GM20431 (cell line): Measurements from ENCODE around the gene CFAP221.
"Not testable (repeated sequence)": the region's sequence is repeated elsewhere in the genome, so short reads cannot be mapped to it uniquely, and the experiment has no call there.

Source experiments
- in situ Hi-C: fragments of 300-500 bp; cut with MseI, MboI; formaldehyde crosslinking; loops from one replicate; pipeline ENCODE4 v1.15.0; 2020; ENCODE audit warnings: low sequenced_read_pairs; ENCODE audit not compliant: unreplicated experiment

Gene CFAP221

GRCh38 chr2:119580550-119581072 lies 36.4 kb downstream of the CFAP221 start:
- in situ Hi-C loops = no loop called here

DNA sequence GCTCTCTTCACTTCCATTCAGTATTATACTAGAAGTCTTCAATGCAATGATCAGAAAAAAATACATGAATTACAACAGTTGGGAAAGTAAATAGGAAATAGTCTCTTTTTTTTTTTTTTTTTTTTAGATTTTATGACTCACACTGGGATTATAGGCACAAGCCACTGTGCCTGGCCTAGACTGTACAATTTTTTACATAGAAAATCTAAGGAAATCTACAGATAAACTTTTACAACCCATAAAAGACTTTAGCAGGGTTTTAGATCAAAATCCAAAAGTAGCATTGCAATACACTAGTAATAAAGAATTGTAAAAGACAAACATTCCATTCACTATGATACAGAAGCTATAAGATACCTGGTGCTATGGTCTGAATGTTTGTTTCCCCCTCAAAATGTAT lies 39.0 kb downstream of the CFAP221 start:
- in situ Hi-C loops = no loop called here

DNA sequence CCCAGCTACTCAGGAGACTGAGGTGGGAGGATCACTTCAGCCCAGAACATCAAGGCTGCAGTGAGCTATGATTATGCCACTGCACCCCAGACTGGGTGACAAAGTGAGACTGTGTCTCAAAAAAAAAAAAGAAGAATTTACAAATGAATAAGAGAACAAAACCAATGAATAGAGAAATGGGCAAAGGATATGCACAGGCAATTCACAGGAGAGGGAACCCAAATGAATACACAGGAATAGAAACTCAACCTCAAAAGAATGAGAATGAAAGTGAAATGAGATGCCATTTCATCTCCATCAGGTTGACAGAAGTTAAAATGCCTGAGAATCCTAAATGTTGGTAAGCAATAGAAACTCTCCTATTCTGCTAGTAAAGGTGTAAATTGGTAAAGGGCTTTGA lies 40.2 kb downstream of the CFAP221 start:
- in situ Hi-C loops = no loop called here

DNA sequence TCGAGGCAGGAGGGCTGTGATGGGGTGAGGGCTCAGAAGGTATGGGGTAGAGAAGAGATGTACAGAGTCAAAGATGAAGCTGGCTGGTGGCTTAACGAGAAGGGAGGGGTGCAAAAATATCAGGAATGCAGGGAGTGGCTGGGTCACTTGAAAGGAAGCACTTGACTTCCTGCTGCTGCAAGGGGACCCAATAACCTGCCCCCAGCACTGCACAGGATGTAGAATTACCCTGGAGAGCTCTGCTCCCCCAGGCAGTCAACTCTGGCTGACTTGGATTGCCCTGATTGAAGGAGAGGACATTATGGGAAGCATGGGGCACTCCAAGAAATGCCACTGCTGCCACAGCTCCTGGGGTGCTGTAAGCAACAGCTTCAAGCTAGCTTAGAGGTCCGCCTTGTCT lies 41.8 kb downstream of the CFAP221 start:
- in situ Hi-C loops = no loop called here

DNA sequence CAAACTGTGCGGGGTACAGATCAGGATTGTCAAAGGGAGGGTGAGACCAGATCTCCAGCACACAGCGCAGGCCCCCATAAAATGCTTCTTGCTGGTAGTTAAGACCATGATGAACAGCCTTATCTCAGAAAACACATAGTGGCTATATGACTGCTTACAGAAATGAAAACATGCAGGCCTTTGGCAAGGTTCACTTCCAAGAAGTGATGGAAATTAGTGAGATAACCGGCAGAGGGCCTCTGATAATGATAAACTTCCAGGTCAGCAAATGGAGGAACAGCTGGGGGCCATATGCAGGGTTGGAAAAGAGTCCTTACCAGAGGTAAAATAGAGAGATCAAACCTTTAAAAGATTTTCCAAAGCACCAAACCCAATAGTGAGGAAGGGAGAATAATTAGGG lies 46.6 kb downstream of the CFAP221 start:
- in situ Hi-C loops = no loop called here

DNA sequence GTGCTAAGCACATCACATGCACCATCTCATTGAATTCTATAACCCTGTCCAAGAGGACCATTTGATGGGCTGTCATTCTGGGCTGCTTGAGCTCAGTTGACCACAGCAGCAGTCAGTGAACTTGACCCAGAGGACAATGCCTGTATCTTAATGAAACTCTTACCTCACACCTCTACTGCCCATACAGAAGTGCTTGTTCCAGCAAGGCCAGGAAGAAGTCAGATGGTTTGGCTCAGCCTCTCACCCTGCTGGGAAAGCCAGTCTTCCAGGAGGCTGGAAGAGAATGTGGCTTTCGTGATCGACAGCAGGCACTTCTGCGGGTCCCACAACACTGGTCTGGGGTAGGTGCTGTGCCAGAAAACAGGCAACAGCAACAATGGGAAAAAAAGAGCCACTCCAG lies 47.3 kb downstream of the CFAP221 start:
- in situ Hi-C loops = no loop called here

DNA sequence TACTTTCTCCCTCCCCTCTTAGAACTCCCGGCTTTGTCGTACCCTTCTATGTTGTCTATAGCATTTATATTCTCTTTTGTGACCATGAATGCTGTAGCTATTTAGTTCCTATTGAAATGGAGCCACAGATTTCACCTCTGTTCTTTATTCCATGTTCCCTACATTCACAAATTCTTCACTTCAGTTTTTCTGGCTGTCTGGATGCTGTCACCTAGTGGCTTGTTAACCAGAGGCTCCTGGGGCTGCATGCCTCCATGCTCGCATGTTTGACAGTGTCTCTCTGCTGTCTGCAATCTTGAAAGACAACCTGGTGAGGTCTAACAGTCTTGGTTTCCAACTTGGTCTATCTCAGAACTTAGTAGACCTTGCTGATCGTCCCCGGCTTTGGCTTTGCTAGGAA lies 48.2 kb downstream of the CFAP221 start:
- in situ Hi-C loops = no loop called here

- in situ Hi-C loops = no loop called here
Observed at GRCh38 chr2:119596638-119597037, 52.4 kb downstream of the CFAP221 start.

- in situ Hi-C loops = no loop called here
Observed at GRCh38 chr2:119598596-119599263, 54.5 kb downstream of the CFAP221 start.

GRCh38 chr2:119599384-119599783 lies 55.1 kb downstream of the CFAP221 start:
- in situ Hi-C loops = no loop called here

- in situ Hi-C loops = no loop called here
Observed at GRCh38 chr2:119605096-119605495, 60.8 kb downstream of the CFAP221 start.

- in situ Hi-C loops = no loop called here
Observed at GRCh38 chr2:119606674-119607073, 62.4 kb downstream of the CFAP221 start.

GRCh38 chr2:119608553-119608952 lies 64.3 kb downstream of the CFAP221 start:
- in situ Hi-C loops = no loop called here

GRCh38 chr2:119609337-119609736 lies 65.1 kb downstream of the CFAP221 start:
- in situ Hi-C loops = no loop called here

DNA sequence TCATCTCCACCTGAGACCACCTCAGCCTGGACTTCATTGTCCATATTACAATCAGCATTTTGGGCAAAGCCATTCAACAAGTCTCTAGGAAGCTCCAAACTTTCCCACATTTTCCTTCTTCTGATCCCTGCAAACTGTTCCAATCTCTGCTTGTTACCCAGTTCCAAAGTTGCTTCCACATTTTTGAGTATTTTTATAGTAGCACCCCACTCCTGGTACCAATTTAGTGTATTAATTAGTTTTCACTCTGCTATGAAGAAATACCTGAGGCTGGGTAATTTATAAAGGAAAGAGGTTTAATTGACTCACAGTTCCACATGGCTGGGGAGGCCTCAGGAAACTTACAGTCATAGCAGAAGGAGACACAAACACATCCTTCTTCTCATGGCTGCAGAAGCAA lies 69.9 kb downstream of the CFAP221 start:
- in situ Hi-C loops = not testable (repeated sequence)

DNA sequence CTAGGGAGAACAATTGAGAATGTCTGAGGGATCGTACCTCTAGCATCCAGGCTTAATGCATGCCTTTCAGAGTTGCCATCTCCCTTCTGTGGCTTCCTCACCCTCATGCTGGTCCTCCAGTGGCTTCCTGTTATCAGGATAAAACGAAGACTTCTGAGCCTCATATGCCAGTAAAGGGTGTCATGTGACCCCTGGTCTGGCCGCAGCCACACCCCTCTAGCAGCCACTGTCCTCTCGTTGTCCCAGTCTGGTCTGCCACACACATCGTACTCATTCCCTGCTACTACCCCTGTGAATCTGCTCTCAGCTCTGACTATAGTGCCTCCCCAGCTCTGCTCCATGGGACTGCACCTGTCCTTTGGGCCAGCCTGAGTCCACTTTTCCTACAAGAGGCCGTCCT lies 72.2 kb downstream of the CFAP221 start:
- in situ Hi-C loops = no loop called here

DNA sequence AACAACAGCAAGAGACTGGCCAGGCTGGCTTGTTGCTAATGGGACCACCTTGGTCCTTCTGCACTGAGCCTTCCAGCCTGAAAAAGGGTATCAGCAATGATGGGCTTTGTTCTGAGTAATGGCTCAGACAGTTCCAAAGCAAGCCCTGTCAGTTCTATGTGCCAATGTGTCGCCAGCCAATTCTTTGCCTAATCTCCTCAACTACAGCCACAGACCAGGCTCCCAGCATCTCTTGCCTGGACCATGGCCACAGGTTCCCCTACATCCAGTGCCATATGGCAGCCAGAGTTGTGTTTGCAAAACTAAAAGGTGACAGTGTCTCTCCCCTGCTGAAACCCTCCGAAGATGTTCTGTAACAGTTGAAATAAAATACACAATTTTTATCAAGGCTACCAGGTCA lies 73.2 kb downstream of the CFAP221 start:
- in situ Hi-C loops = no loop called here

DNA sequence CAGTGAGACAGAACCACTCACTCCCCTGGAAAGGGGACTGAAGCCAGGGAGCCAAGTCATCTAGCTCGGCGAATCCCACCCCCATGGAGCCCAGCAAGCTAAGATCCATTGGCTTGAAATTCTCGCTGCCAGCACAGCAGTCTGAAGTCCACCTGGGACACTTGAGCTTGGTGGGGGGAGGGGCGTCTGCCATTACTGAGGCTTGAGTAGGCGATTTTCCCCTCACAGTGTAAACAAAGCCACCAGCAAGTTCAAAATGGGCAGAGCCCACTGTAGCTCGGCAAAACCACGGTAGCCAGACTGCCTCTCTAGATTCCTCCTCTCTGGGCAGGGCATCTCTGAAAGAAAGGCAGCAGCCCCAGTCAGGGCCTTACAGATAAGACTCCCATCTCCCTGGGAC lies 74.5 kb downstream of the CFAP221 start:
- in situ Hi-C loops = not testable (repeated sequence)

GRCh38 chr2:119625226-119625625 lies 81.0 kb downstream of the CFAP221 start:
- in situ Hi-C loops = no loop called here

GRCh38 chr2:119629323-119629825 lies 85.1 kb downstream of the CFAP221 start:
- in situ Hi-C loops = no loop called here

DNA sequence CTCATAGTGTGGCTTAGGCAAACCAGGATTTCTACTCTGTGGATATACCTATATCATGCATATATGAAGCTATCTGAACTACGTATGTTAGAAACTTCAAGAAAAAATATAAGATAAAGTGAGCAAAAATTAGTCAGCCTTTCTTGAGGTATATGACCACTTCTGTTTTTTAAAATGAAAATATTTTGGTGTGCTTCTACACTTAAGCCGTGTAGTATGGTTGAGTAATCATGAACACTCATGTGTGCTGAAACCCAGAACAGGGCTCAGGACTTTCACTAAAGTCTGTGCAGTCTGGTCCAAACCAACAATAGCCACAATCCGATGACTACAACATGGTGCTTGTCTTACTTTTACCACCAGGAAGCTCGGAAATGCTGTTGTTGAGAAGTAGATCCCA lies 85.9 kb downstream of the CFAP221 start:
- in situ Hi-C loops = no loop called here

GRCh38 chr2:119637371-119637770 lies 93.1 kb downstream of the CFAP221 start:
- in situ Hi-C loops = no loop called here
